Fibroblast of lung (primary cell): ENCODE measurements around the gene TMEM252. TPM values are rescaled to one million over a fixed set of nuclear protein-coding genes. Genes with fewer than 3 reads are reported as not detected.

Experiments used
- DNase-seq, 2 donors: peaks; one replicate each; pipeline versions ENCODE4 v3.0.0 to v3.0.0-alpha.2; 2010; ENCODE audit warnings: low read depth in 2 of 2
- H2AFZ ChIP-seq: 2 replicates; pipeline ENCODE4 v1.5.1; 2012; ENCODE audit warnings: low read length, control low read depth, inconsistent platforms
- H3K27ac ChIP-seq: 2 replicates; pipeline ENCODE4 v1.5.1; 2011; ENCODE audit warnings: low read length, control low read depth; ENCODE audit not compliant: insufficient read depth
- H3K27me3 ChIP-seq: 2 replicates; pipeline ENCODE4 v1.5.1; 2011; ENCODE audit warnings: mild to moderate bottlenecking, low read length; ENCODE audit not compliant: control insufficient read depth, insufficient read depth
- H3K36me3 ChIP-seq: 2 replicates; pipeline ENCODE4 v1.5.1; 2011; ENCODE audit warnings: low read length; ENCODE audit not compliant: control insufficient read depth, insufficient read depth
- H3K4me1 ChIP-seq: 2 replicates; pipeline ENCODE4 v1.5.1; 2011; ENCODE audit warnings: low read length; ENCODE audit not compliant: control insufficient read depth, insufficient read depth; ENCODE audit errors: extremely low read depth
- H3K4me2 ChIP-seq: 2 replicates; pipeline ENCODE4 v1.5.1; 2011; ENCODE audit warnings: low read length, control low read depth; ENCODE audit not compliant: insufficient read depth; ENCODE audit errors: extremely low read depth
- H3K4me3 ChIP-seq, 4 experiments: fragments of 200-600 bp in 1 of 4; sonication (generic) in 1 of 4; replicated peaks in 1 of 4; 2 replicates each; pipeline ENCODE4 v1.5.1; 2011 to 2016; ENCODE audit warnings: low read length in 4 of 4, low read depth in 3 of 4, mild to moderate bottlenecking in 3 of 4, control low read depth in 2 of 4, inconsistent platforms in 1 of 4, mixed read lengths in 1 of 4; ENCODE audit not compliant: insufficient read depth in 1 of 4; ENCODE audit errors: control extremely low read depth in 1 of 4
- H3K79me2 ChIP-seq: 2 replicates; pipeline ENCODE4 v1.5.1; 2012; ENCODE audit warnings: mild to moderate bottlenecking, low read length, inconsistent platforms; ENCODE audit not compliant: control insufficient read depth, insufficient read depth
- H3K9ac ChIP-seq: 2 replicates; pipeline ENCODE4 v1.5.1; 2011; ENCODE audit warnings: mild to moderate bottlenecking, low read length, control low read depth; ENCODE audit not compliant: insufficient read depth
- H3K9me3 ChIP-seq: 2 replicates; pipeline ENCODE4 v1.5.1; 2012; ENCODE audit warnings: low read depth, low read length; ENCODE audit not compliant: control insufficient read depth, insufficient read depth
- H4K20me1 ChIP-seq: 2 replicates; pipeline ENCODE4 v1.5.1; 2011; ENCODE audit warnings: low read length; ENCODE audit not compliant: control insufficient read depth, insufficient read depth; ENCODE audit errors: extremely low read depth
- EZH2 ChIP-seq: IDR thresholded peaks from 2 replicates; pipeline ENCODE4 v1.5.1; 2012; ENCODE audit warnings: low read length, control low read depth, mild to moderate bottlenecking; ENCODE audit errors: missing control alignments
- polyA plus RNA-seq, 2 donors: library from polyadenylated mRNA; depleted of rRNA in 1 of 2; stranded (reverse) in 1 of 2; unstranded in 1 of 2; fragments of >200 nt; gene quantifications; 2 replicates each; pipeline ENCODE4 v1.2.1, GENCODE V29; 2011 to 2012; ENCODE audit warnings: missing spikeins in 1 of 2
- total RNA-seq: library from RNA; depleted of rRNA; stranded (reverse); fragments of >200 nt; gene quantifications from 2 replicates; pipeline ENCODE4 v1.2.1, GENCODE V29; 2014
- TF ChIP-seq, protein P1 (sequence below), 2 donors: IDR thresholded peaks in 1 of 2; conservative IDR thresholded peaks in 1 of 2; 1 replicate in 1 of 2; 2 replicates in 1 of 2; pipeline ENCODE4 v1.5.1; 2011 to 2012; ENCODE audit warnings: low read length in 2 of 2, control low read depth in 1 of 2, inconsistent platforms in 1 of 2, low read depth in 1 of 2, mild to moderate bottlenecking in 1 of 2

Gene TMEM252
- total and polyA plus RNA-seq, 2 donors (not counting 1 experiment from before 2014, with no cell fraction given): not detected

DNA sequence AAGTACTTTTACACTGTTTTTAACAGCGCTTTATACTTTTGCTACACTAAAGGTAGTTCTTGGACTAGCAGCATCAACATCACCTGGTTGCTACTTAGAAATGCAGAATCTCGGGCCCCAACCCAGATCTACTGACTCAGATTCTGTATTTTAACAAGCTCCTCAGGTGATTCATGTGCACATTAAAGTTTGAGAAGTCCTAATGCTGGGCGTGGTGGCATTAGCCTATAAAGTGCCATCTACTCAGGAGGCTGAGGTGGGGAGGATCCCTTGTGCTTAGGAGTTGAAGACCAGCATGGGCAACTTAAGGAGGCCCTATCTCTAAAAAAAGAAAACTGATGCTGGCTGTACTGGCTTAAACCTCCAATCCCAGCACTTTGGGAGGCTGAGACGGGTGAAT lies 26.7 kb downstream of the TMEM252 start:
- H4K20me1 ChIP-seq: no peaks in the 10 kb centered on the region
- H2AFZ ChIP-seq: no peak overlapping the region
- no peak overlapping the region for H3K4me2 ChIP-seq
- H3K9me3 ChIP-seq: no peaks in the 10 kb centered on the region
- no peaks in the 10 kb centered on the region for H3K36me3 ChIP-seq
- H3K79me2 ChIP-seq: no peaks in the 10 kb centered on the region
- H3K27me3 ChIP-seq: no peaks in the 10 kb centered on the region
- H3K4me3 ChIP-seq: no peak overlapping the region
- H3K9ac ChIP-seq: no peak overlapping the region
- peaks cover 8% of the 10 kb centered on the region for H3K4me1 ChIP-seq
- TF ChIP-seq EZH2: no peak
- TF ChIP-seq, protein P1, sequence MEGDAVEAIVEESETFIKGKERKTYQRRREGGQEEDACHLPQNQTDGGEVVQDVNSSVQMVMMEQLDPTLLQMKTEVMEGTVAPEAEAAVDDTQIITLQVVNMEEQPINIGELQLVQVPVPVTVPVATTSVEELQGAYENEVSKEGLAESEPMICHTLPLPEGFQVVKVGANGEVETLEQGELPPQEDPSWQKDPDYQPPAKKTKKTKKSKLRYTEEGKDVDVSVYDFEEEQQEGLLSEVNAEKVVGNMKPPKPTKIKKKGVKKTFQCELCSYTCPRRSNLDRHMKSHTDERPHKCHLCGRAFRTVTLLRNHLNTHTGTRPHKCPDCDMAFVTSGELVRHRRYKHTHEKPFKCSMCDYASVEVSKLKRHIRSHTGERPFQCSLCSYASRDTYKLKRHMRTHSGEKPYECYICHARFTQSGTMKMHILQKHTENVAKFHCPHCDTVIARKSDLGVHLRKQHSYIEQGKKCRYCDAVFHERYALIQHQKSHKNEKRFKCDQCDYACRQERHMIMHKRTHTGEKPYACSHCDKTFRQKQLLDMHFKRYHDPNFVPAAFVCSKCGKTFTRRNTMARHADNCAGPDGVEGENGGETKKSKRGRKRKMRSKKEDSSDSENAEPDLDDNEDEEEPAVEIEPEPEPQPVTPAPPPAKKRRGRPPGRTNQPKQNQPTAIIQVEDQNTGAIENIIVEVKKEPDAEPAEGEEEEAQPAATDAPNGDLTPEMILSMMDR (conservative IDR thresholded peaks at IDR 0.05 in 1 of 2, IDR thresholded peaks at IDR 0.05 in 1 of 2; ENCODE audit: low read depth in 1 of 2, low read length in 2 of 2): no peak
- DNase-seq: no peak
- no peak overlapping the region for H3K27ac ChIP-seq

DNA sequence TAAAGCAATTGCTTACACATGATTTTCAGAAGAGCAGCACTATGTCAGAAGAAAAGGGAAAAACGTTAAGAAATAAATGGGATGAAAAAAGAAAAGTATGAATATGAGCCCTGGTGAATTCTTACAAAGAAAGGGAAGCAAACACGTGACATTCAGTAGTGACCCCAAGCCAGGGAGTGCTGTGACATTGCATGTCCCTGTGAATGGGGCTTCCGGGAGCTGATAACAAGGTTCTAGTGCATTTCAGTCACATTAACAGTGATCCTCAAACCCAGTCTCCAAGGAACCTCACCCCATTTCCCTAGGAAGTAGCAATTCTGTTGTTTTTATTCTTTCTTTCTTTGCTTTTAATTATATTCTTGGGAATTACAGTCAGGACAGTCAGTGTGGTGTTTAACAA lies 27.3 kb downstream of the TMEM252 start:
- no peak overlapping the region for H3K27ac ChIP-seq
- no peaks in the 10 kb centered on the region for H3K79me2 ChIP-seq
- TF ChIP-seq EZH2: no peak
- TF ChIP-seq, protein P1 (conservative IDR thresholded peaks at IDR 0.05 in 1 of 2, IDR thresholded peaks at IDR 0.05 in 1 of 2; ENCODE audit: low read depth in 1 of 2, low read length in 2 of 2): no peak
- H3K36me3 ChIP-seq: no peaks in the 10 kb centered on the region
- no peak overlapping the region for H3K4me3 ChIP-seq
- no peaks in the 10 kb centered on the region for H3K27me3 ChIP-seq
- H2AFZ ChIP-seq: no peak overlapping the region
- H3K9ac ChIP-seq: no peak overlapping the region
- DNase-seq: no peak
- H3K4me1 ChIP-seq: peaks cover 8% of the 10 kb centered on the region
- no peaks in the 10 kb centered on the region for H4K20me1 ChIP-seq
- no peak overlapping the region for H3K4me2 ChIP-seq
- H3K9me3 ChIP-seq: no peaks in the 10 kb centered on the region

DNA sequence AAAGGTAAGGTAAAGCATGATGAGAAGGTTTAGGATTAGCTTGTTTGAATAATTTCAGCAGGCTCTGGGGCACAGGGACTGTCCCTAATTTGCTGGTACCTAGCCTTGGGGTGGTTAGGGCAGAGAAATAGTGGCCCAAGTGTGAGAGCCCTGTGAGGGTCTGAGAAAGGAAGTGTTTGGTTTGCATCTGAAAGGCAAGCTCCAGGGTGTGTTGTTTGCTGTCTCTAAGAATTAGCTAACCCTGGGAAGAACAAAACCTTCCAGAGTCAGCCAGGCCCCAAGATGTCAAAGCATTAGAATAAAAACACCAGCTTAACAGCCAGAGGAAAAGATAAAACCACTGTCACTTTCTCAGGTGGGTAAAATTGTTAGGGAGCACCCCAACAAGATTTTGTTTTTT lies 31.0 kb downstream of the TMEM252 start:
- no peaks in the 10 kb centered on the region for H3K27me3 ChIP-seq
- no peak for DNase-seq
- no peak overlapping the region for H3K9ac ChIP-seq
- H3K79me2 ChIP-seq: no peaks in the 10 kb centered on the region
- no peaks in the 10 kb centered on the region for H3K36me3 ChIP-seq
- no peak overlapping the region for H3K27ac ChIP-seq
- peaks cover 6% of the 10 kb centered on the region for H3K4me1 ChIP-seq
- H2AFZ ChIP-seq: no peak overlapping the region
- TF ChIP-seq, protein P1 (conservative IDR thresholded peaks at IDR 0.05 in 1 of 2, IDR thresholded peaks at IDR 0.05 in 1 of 2; ENCODE audit: low read depth in 1 of 2, low read length in 2 of 2): no peak
- no peak for TF ChIP-seq EZH2
- H3K4me3 ChIP-seq: no peak overlapping the region
- H3K9me3 ChIP-seq: no peaks in the 10 kb centered on the region
- H3K4me2 ChIP-seq: no peak overlapping the region
- H4K20me1 ChIP-seq: no peaks in the 10 kb centered on the region
